GM12878 (cell line): ENCODE results near the gene KCNQ1. TPM values are rescaled to one million over a fixed set of nuclear protein-coding genes. Genes with fewer than 3 reads are reported as not detected.

Experiments used
- ATAC-seq: fragments of 200-7000 bp; cut with Tn5 transposase; 3 replicates; pipeline ENCODE4 v1.9.1; 2020; ENCODE audit warnings: mild to moderate bottlenecking, moderate library complexity
- BruUV-seq: library from RNA; stranded (reverse); fragments of 400-500 nt; replicated peaks from 2 replicates; lab custom pipeline; 2021; lab: Mats Ljungman, UMichigan
- CTCF ChIA-PET: fragments of 300-600 bp; sonication (Branson Sonifier 250); formaldehyde crosslinking; extraction: SDS; loops from one replicate; lab custom pipeline; 2021; ENCODE audit warnings: inconsistent platforms; lab: Yijun Ruan, JAX
- POLR2A ChIA-PET: fragments of 350-600 bp; formaldehyde crosslinking; extraction: SDS; loops from one replicate; lab custom pipeline; 2021; ENCODE audit warnings: inconsistent platforms; lab: Charles Lee
- RAD21 ChIA-PET: fragments of 300-600 bp; sonication (Branson Sonifier 250); formaldehyde crosslinking; loops from one replicate; lab custom pipeline; 2023; ENCODE audit warnings: antibody characterized with exemption; ENCODE audit not compliant: unreplicated experiment; lab: Charles Lee
- SMC1A ChIA-PET: fragments of 300-600 bp; sonication (Branson Sonifier 250); formaldehyde crosslinking; loops from one replicate; lab custom pipeline; 2023; ENCODE audit not compliant: unreplicated experiment, uncharacterized antibody; lab: Charles Lee
- DNase-seq: peaks from one replicate; pipeline ENCODE4 v3.0.0-alpha.2; 2011; ENCODE audit warnings: low read depth, low spot score
- FAIRE-seq: peaks from 3 replicates; lab custom pipeline; 2011; peaks lifted over from hg19 to GRCh38; lab: Jason Lieb, UNC
- H2AFZ ChIP-seq: 2 replicates; pipeline ENCODE4 v1.6.0; 2011; ENCODE audit warnings: low read depth, low read length, control low read depth; ENCODE audit not compliant: control insufficient read depth
- H3K27ac ChIP-seq: 2 replicates; pipeline ENCODE4 v1.5.1; 2011; ENCODE audit warnings: control low read depth; ENCODE audit not compliant: control insufficient read depth, insufficient read depth
- H3K27me3 ChIP-seq, 2 experiments: replicated peaks in 1 of 2; 2 replicates each; pipeline versions ENCODE4 v1.6.0 to v1.6.1; 2011; ENCODE audit warnings: low read length in 1 of 2; ENCODE audit not compliant: control insufficient read depth in 2 of 2, insufficient read depth in 2 of 2
- H3K36me3 ChIP-seq, 2 experiments: 2 replicates each; pipeline ENCODE4 v1.5.1; 2011; ENCODE audit warnings: low read length in 1 of 2; ENCODE audit not compliant: control insufficient read depth in 2 of 2, insufficient read depth in 2 of 2
- H3K4me1 ChIP-seq: 2 replicates; pipeline ENCODE4 v1.6.1; 2011; ENCODE audit warnings: mild to moderate bottlenecking, low read length, moderate library complexity, mixed read lengths; ENCODE audit not compliant: control insufficient read depth, insufficient read depth
- H3K4me2 ChIP-seq: 2 replicates; pipeline ENCODE4 v1.6.0; 2011; ENCODE audit warnings: control low read depth; ENCODE audit not compliant: control insufficient read depth, insufficient read depth
- H3K4me3 ChIP-seq: fragments of 200-600 bp; sonication (generic); 2 replicates; pipeline ENCODE4 v1.5.1; 2016
- H3K79me2 ChIP-seq: 2 replicates; pipeline ENCODE4 v1.6.0; 2011; ENCODE audit warnings: low read length; ENCODE audit not compliant: control insufficient read depth, insufficient read depth
- H3K9ac ChIP-seq: 2 replicates; pipeline ENCODE4 v1.8.0; 2011; ENCODE audit warnings: low read length, control low read depth, mixed read lengths; ENCODE audit not compliant: control insufficient read depth, insufficient read depth
- H3K9me3 ChIP-seq: replicated peaks from 3 replicates; pipeline ENCODE4 v1.5.1; 2011; ENCODE audit warnings: mild to moderate bottlenecking, low read length; ENCODE audit not compliant: control insufficient read depth, insufficient read depth
- H4K20me1 ChIP-seq: 2 replicates; pipeline ENCODE4 v1.6.0; 2011; ENCODE audit not compliant: control insufficient read depth, insufficient read depth
- BCL11A ChIP-seq: IDR thresholded peaks from 2 replicates; pipeline ENCODE4 v1.6.1; 2011; ENCODE audit warnings: low read depth, low read length
- SIX5 ChIP-seq: IDR thresholded peaks from 2 replicates; pipeline ENCODE4 v1.6.1; 2011; ENCODE audit warnings: mild to moderate bottlenecking, low read depth, low read length, moderate library complexity; ENCODE audit not compliant: severe bottlenecking
- TCF3 ChIP-seq: IDR thresholded peaks from 2 replicates; pipeline ENCODE4 v1.6.1; 2012; ENCODE audit warnings: low read depth, mild to moderate bottlenecking, low read length, borderline replicate concordance; ENCODE audit not compliant: insufficient read depth
- WGBS: methylation state at CpG from one replicate; pipeline ENCODE4 v1.1.6; 2016; ENCODE audit warnings: low lambda C conversion rate; ENCODE audit not compliant: insufficient replicate concordance, insufficient coverage; ENCODE audit errors: missing lambda C conversion rate; 5-methylcytosine and 5-hydroxymethylcytosine counted together
- in situ Hi-C: fragments of 300-500 bp; cut with MboI; formaldehyde crosslinking; loops from 9 replicates; pipeline ENCODE4 v1.14.3; 2018; ENCODE audit warnings: mixed read lengths
- intact Hi-C: fragments of 100-400 bp; cut with micrococcal nuclease; formaldehyde crosslinking; loops from one replicate; pipeline ENCODE4 v1.14.2; 2022; ENCODE audit not compliant: unreplicated experiment
- polyA plus RNA-seq, 11 experiments: library from polyadenylated mRNA; depleted of rRNA in 4 of 11; unstranded in 6 of 11; stranded (reverse) in 5 of 11; fragments of >200 nt; fragmentation: Nextera tagmentation in 4 of 11; fragmentation: Illumina TruSeq in 1 of 11; extraction: Ambion mirVana in 4 of 11; extraction: Trizol in 1 of 11; gene quantifications; 1 replicate in 1 of 11; 2 replicates in 10 of 11; pipeline versions ENCODE4 v1.2.1 to v1.2.3, GENCODE V29; 2011 to 2016; ENCODE audit warnings: inconsistent platforms in 2 of 11, missing spikeins in 2 of 11, low read depth in 1 of 11
- total RNA-seq, 4 experiments: library from RNA; depleted of rRNA in 3 of 4; stranded (reverse); fragments of >200 nt in 3 of 4; fragmentation: Illumina TruSeq in 1 of 4; extraction: Trizol in 1 of 4; gene quantifications; 2 replicates each; pipeline versions ENCODE4 v1.2.1 to v1.2.3, GENCODE V29; 2013 to 2021
- TF ChIP-seq, protein P1 (sequence below): IDR thresholded peaks from 2 replicates; pipeline ENCODE4 v1.6.1; 2012; ENCODE audit warnings: low read depth, low read length, improper control_type of control experiment
- TF ChIP-seq, protein P2 (sequence below): fragments of 450-650 bp; IDR thresholded peaks from 2 replicates; pipeline ENCODE4 v1.6.1; 2017; ENCODE audit warnings: mild to moderate bottlenecking, moderate library complexity

Gene KCNQ1
- total and polyA plus RNA-seq, 10 of the 15 experiments (the other 5 are each of a cell fraction or from before 2014, with no cell fraction given), result 0.03 to 0.15 (median 0.12) TPM; not detected in 7

DNA sequence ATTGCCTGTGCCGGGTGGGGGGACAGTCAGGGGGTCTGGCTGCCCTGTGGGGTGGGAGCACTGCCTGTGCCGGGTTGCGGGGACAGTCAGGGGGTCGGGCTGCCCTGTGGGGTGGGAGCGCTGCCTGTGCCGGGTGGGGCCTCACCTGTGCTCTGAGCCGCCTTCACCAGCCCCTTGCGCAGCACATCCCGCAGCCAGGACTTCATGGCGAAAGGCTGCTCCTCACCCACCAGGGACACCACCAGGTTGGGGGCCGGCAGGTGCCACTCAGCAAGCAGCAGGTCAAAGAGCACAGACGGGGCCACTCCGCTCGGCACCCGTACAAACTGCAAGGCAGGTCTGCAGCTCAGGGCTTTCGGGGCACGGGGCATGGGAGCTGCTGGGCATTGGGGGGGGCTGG is 22.8 kb upstream of the KCNQ1 start:
- ChIA-PET CTCF (interaction anchor here (1.7 to 9.5 kb wide), 3 partner anchors 112 to 228 kb away, joined by 8 to 271 read pairs (median 19); partner anchors contain the start of genes C11orf21 and TSPAN32), RAD21 (interaction anchor here (7.3 kb wide), 1 partner anchor 118 kb away, joined by 187 read pairs; the partner anchor contains the start of genes C11orf21 and TSPAN32), POLR2A (no interaction called here), SMC1A (no interaction called here)
- H3K4me2 ChIP-seq, result no peak overlapping the region
- no peak overlapping the region for H3K27ac ChIP-seq
- H3K9me3 ChIP-seq, result no peaks in the 10 kb centered on the region
- 76% methylated on average over 15 of the region's 17 CpGs for WGBS
- no peak overlapping the region for H2AFZ ChIP-seq
- H3K4me3 ChIP-seq, result no peak overlapping the region
- H3K36me3 ChIP-seq, result no peaks in the 10 kb centered on the region
- H4K20me1 ChIP-seq, result no peaks in the 10 kb centered on the region
- FAIRE-seq (no peak), ATAC-seq (no peak), DNase-seq (no peak)
- intact Hi-C loops (loop anchor here (10.0 kb wide), 1 partner anchor 63 kb away; no protein-coding TSS in a partner anchor), in situ Hi-C loops (no loop called here)
- no peak for TF ChIP-seq SIX5
- TF ChIP-seq, protein P1, sequence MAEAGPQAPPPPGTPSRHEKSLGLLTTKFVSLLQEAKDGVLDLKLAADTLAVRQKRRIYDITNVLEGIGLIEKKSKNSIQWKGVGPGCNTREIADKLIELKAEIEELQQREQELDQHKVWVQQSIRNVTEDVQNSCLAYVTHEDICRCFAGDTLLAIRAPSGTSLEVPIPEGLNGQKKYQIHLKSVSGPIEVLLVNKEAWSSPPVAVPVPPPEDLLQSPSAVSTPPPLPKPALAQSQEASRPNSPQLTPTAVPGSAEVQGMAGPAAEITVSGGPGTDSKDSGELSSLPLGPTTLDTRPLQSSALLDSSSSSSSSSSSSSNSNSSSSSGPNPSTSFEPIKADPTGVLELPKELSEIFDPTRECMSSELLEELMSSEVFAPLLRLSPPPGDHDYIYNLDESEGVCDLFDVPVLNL, result no peak
- no peak for TF ChIP-seq BCL11A
- TF ChIP-seq, protein P2, sequence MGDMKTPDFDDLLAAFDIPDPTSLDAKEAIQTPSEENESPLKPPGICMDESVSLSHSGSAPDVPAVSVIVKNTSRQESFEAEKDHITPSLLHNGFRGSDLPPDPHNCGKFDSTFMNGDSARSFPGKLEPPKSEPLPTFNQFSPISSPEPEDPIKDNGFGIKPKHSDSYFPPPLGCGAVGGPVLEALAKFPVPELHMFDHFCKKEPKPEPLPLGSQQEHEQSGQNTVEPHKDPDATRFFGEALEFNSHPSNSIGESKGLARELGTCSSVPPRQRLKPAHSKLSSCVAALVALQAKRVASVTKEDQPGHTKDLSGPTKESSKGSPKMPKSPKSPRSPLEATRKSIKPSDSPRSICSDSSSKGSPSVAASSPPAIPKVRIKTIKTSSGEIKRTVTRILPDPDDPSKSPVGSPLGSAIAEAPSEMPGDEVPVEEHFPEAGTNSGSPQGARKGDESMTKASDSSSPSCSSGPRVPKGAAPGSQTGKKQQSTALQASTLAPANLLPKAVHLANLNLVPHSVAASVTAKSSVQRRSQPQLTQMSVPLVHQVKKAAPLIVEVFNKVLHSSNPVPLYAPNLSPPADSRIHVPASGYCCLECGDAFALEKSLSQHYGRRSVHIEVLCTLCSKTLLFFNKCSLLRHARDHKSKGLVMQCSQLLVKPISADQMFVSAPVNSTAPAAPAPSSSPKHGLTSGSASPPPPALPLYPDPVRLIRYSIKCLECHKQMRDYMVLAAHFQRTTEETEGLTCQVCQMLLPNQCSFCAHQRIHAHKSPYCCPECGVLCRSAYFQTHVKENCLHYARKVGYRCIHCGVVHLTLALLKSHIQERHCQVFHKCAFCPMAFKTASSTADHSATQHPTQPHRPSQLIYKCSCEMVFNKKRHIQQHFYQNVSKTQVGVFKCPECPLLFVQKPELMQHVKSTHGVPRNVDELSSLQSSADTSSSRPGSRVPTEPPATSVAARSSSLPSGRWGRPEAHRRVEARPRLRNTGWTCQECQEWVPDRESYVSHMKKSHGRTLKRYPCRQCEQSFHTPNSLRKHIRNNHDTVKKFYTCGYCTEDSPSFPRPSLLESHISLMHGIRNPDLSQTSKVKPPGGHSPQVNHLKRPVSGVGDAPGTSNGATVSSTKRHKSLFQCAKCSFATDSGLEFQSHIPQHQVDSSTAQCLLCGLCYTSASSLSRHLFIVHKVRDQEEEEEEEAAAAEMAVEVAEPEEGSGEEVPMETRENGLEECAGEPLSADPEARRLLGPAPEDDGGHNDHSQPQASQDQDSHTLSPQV, result no peak
- TF ChIP-seq TCF3, result no peak
- H3K9ac ChIP-seq, result no peak overlapping the region
- H3K79me2 ChIP-seq, result no peaks in the 10 kb centered on the region
- H3K27me3 ChIP-seq, result no peaks in the 10 kb centered on the region
- no TSS peak for BruUV-seq
- no peaks in the 10 kb centered on the region for H3K4me1 ChIP-seq
